ENCODE data around the gene LCN15. TPM values are rescaled to one million over a fixed set of nuclear protein-coding genes. Genes with fewer than 3 reads are reported as not detected.

LCN15 gene
- polyA plus RNA-seq, 1 donor from 2014 or later, result not detected

GRCh38 chr9:136757328-136757727 lies 7.0 kb downstream of the LCN15 start:
- no peaks in the 10 kb centered on the region for H3K36me3 ChIP-seq (ENCODE audit: insufficient read depth, low read length)
- H2AFZ ChIP-seq (ENCODE audit: low read depth, low read length), result no peak overlapping the region
- H3K4me3 ChIP-seq (ENCODE audit: low read length), result no peak overlapping the region
- H3K79me2 ChIP-seq (replicated peaks; ENCODE audit: insufficient read depth, low read length), result no peaks in the 10 kb centered on the region
- no peaks in the 10 kb centered on the region for H3K9me2 ChIP-seq (ENCODE audit: insufficient read depth, low read length)
- no peaks in the 10 kb centered on the region for H3K27me3 ChIP-seq (ENCODE audit: insufficient read depth, low read depth, low read length)
- H3K9me3 ChIP-seq (ENCODE audit: low read length), result no peaks in the 10 kb centered on the region
- no peak overlapping the region for H3K9ac ChIP-seq (ENCODE audit: low read length)
- no peaks in the 10 kb centered on the region for H3F3A ChIP-seq (ENCODE audit: insufficient read depth, low read length, poor library complexity, severe bottlenecking)
- no peak overlapping the region for H3K4me2 ChIP-seq (ENCODE audit: low read length)
- no peak overlapping the region for H3K27ac ChIP-seq (ENCODE audit: low read length)
- TF ChIP-seq MXI1 (conservative IDR thresholded peaks at IDR 0.05; ENCODE audit: poor library complexity, severe bottlenecking), result no peak
- TF ChIP-seq POLR2AphosphoS5 (IDR thresholded peaks at IDR 0.05), result no peak
- TF ChIP-seq, protein P1, sequence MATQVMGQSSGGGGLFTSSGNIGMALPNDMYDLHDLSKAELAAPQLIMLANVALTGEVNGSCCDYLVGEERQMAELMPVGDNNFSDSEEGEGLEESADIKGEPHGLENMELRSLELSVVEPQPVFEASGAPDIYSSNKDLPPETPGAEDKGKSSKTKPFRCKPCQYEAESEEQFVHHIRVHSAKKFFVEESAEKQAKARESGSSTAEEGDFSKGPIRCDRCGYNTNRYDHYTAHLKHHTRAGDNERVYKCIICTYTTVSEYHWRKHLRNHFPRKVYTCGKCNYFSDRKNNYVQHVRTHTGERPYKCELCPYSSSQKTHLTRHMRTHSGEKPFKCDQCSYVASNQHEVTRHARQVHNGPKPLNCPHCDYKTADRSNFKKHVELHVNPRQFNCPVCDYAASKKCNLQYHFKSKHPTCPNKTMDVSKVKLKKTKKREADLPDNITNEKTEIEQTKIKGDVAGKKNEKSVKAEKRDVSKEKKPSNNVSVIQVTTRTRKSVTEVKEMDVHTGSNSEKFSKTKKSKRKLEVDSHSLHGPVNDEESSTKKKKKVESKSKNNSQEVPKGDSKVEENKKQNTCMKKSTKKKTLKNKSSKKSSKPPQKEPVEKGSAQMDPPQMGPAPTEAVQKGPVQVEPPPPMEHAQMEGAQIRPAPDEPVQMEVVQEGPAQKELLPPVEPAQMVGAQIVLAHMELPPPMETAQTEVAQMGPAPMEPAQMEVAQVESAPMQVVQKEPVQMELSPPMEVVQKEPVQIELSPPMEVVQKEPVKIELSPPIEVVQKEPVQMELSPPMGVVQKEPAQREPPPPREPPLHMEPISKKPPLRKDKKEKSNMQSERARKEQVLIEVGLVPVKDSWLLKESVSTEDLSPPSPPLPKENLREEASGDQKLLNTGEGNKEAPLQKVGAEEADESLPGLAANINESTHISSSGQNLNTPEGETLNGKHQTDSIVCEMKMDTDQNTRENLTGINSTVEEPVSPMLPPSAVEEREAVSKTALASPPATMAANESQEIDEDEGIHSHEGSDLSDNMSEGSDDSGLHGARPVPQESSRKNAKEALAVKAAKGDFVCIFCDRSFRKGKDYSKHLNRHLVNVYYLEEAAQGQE (IDR thresholded peaks at IDR 0.05; ENCODE audit: borderline replicate concordance), result no peak
- TF ChIP-seq, protein P2, sequence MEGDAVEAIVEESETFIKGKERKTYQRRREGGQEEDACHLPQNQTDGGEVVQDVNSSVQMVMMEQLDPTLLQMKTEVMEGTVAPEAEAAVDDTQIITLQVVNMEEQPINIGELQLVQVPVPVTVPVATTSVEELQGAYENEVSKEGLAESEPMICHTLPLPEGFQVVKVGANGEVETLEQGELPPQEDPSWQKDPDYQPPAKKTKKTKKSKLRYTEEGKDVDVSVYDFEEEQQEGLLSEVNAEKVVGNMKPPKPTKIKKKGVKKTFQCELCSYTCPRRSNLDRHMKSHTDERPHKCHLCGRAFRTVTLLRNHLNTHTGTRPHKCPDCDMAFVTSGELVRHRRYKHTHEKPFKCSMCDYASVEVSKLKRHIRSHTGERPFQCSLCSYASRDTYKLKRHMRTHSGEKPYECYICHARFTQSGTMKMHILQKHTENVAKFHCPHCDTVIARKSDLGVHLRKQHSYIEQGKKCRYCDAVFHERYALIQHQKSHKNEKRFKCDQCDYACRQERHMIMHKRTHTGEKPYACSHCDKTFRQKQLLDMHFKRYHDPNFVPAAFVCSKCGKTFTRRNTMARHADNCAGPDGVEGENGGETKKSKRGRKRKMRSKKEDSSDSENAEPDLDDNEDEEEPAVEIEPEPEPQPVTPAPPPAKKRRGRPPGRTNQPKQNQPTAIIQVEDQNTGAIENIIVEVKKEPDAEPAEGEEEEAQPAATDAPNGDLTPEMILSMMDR (IDR thresholded peaks at IDR 0.05; ENCODE audit: poor library complexity, severe bottlenecking), result no peak
- no peak for TF ChIP-seq EZH2 (IDR thresholded peaks at IDR 0.05; ENCODE audit: borderline replicate concordance, insufficient read depth, low read length, poor library complexity, severe bottlenecking)
- TF ChIP-seq SMC3 (conservative IDR thresholded peaks at IDR 0.05; ENCODE audit: poor library complexity), result no peak
- TF ChIP-seq TAF1 (IDR thresholded peaks at IDR 0.05; ENCODE audit: low read depth), result no peak
- no peak for TF ChIP-seq RAD21 (conservative IDR thresholded peaks at IDR 0.05)
- no peak for TF ChIP-seq EP300 (conservative IDR thresholded peaks at IDR 0.05; ENCODE audit: poor library complexity, severe bottlenecking)
- H4K20me1 ChIP-seq (ENCODE audit: insufficient read depth), result no peaks in the 10 kb centered on the region

DNA sequence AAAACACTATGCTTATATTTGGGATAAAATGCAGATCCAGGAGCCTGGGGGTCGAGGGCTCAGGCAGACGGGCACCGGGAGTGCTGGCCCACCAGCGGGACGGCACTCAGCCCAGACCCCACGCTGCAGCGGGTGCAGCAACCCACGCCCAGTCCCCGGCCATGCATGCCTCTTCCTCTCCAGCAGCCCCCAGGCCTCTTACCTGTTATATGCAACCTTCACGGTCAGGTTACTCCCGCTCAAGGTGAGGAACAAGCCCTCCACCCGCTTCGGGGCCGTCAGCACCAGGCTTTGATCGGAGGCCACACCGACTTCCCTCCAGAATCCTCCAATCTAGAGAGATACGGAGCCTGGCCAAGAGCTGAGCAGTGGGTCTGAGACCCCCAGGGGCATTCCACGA lies 7.5 kb downstream of the LCN15 start:
- Histone ChIP-seq H3F3A (ENCODE audit: insufficient read depth, low read length, poor library complexity, severe bottlenecking) (no peaks in the 10 kb centered on the region), H3K79me2 (replicated peaks; ENCODE audit: insufficient read depth, low read length) (no peaks in the 10 kb centered on the region), H3K9me2 (ENCODE audit: insufficient read depth, low read length) (no peaks in the 10 kb centered on the region), H3K27me3 (ENCODE audit: insufficient read depth, low read depth, low read length) (no peaks in the 10 kb centered on the region), H4K20me1 (ENCODE audit: insufficient read depth) (no peaks in the 10 kb centered on the region), H3K4me2 (ENCODE audit: low read length) (no peak overlapping the region), H3K27ac (ENCODE audit: low read length) (no peak overlapping the region), H3K4me3 (ENCODE audit: low read length) (no peak overlapping the region), H2AFZ (ENCODE audit: low read depth, low read length) (no peak overlapping the region), H3K36me3 (ENCODE audit: insufficient read depth, low read length) (no peaks in the 10 kb centered on the region), H3K9me3 (ENCODE audit: low read length) (no peaks in the 10 kb centered on the region), H3K9ac (ENCODE audit: low read length) (no peak overlapping the region)
- TF ChIP-seq EZH2 (IDR thresholded peaks at IDR 0.05; ENCODE audit: borderline replicate concordance, insufficient read depth, low read length, poor library complexity, severe bottlenecking) (no peak), MXI1 (conservative IDR thresholded peaks at IDR 0.05; ENCODE audit: poor library complexity, severe bottlenecking) (no peak), EP300 (conservative IDR thresholded peaks at IDR 0.05; ENCODE audit: poor library complexity, severe bottlenecking) (no peak)

DNA sequence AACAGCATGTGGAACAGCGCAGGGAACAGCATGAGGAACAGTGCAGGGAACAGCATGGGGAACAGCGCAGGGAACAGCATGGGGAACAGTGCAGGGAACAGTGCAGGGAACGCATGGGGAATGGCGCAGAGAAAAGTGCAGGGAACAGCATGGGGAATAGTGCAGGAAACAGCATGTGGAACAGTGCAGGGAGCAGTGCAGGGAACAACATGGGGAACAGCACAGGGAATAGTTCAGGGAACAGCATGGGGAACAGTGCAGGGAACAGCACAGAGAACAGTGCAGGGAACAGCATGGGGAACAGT lies 8.2 kb downstream of the LCN15 start:
- Histone ChIP-seq H3K79me2 (replicated peaks; ENCODE audit: insufficient read depth, low read length) (no peaks in the 10 kb centered on the region), H2AFZ (ENCODE audit: low read depth, low read length) (no peak overlapping the region), H3K36me3 (ENCODE audit: insufficient read depth, low read length) (no peaks in the 10 kb centered on the region), H4K20me1 (ENCODE audit: insufficient read depth) (no peaks in the 10 kb centered on the region), H3K9me3 (ENCODE audit: low read length) (no peaks in the 10 kb centered on the region), H3K9me2 (ENCODE audit: insufficient read depth, low read length) (no peaks in the 10 kb centered on the region), H3K4me3 (ENCODE audit: low read length) (no peak overlapping the region), H3K4me2 (ENCODE audit: low read length) (no peak overlapping the region), H3K27ac (ENCODE audit: low read length) (no peak overlapping the region), H3K27me3 (ENCODE audit: insufficient read depth, low read depth, low read length) (no peaks in the 10 kb centered on the region), H3K9ac (ENCODE audit: low read length) (no peak overlapping the region), H3F3A (ENCODE audit: insufficient read depth, low read length, poor library complexity, severe bottlenecking) (no peaks in the 10 kb centered on the region)
- no peak for TF ChIP-seq EZH2 (IDR thresholded peaks at IDR 0.05; ENCODE audit: borderline replicate concordance, insufficient read depth, low read length, poor library complexity, severe bottlenecking)
- TF ChIP-seq POLR2AphosphoS5 (IDR thresholded peaks at IDR 0.05), result no peak
- TF ChIP-seq, protein P1 (IDR thresholded peaks at IDR 0.05; ENCODE audit: borderline replicate concordance), result no peak
- no peak for TF ChIP-seq MXI1 (conservative IDR thresholded peaks at IDR 0.05; ENCODE audit: poor library complexity, severe bottlenecking)
- TF ChIP-seq EP300 (conservative IDR thresholded peaks at IDR 0.05; ENCODE audit: poor library complexity, severe bottlenecking), result no peak
